Measurements from ENCODE around the gene GLRA1. TPM values are rescaled to one million over a fixed set of nuclear protein-coding genes. Genes with fewer than 3 reads are reported as not detected.

GLRA1 gene
- total RNA-seq, 1 experiment from 2014 or later: not detected

- no peak for DNase-seq
- H3K27me3 ChIP-seq (replicated peaks; ENCODE audit: control insufficient read depth, insufficient read depth, low read length): no peaks in the 10 kb centered on the region
- no peaks in the 10 kb centered on the region for H3K9me3 Mint-ChIP-seq (ENCODE audit: unreplicated experiment)
- H3K36me3 ChIP-seq (ENCODE audit: control insufficient read depth, insufficient read depth, low read length): no peaks in the 10 kb centered on the region; the same call in none of the 2 replicates
- H3K9me3 ChIP-seq: no peaks in the 10 kb centered on the region
- BruUV-seq (replicated peaks): no TSS peak
- H3K36me3 Mint-ChIP-seq (ENCODE audit: insufficient read depth, unreplicated experiment): peaks cover 46% of the 10 kb centered on the region
- H3K4me1 Mint-ChIP-seq (ENCODE audit: low read depth, unreplicated experiment): no peaks in the 10 kb centered on the region
- H3K4me3 ChIP-seq (ENCODE audit: low read depth, low read length): no peak overlapping the region
- CTCF ChIA-PET: no interaction called here
- H3K4me1 ChIP-seq: no peaks in the 10 kb centered on the region
- intact Hi-C loops (cut with micrococcal nuclease; ENCODE audit: unreplicated experiment): no loop called here
- no peaks in the 10 kb centered on the region for H3K27me3 Mint-ChIP-seq (ENCODE audit: insufficient read depth, unreplicated experiment)
- no peak for TF ChIP-seq CTCF (IDR thresholded peaks at IDR 0.05; ENCODE audit: insufficient read depth in 1 of 2, low read depth in 1 of 2, low read length in 1 of 2, severe bottlenecking in 1 of 2, unreplicated experiment in 1 of 2)
- H3K4me3 Mint-ChIP-seq (ENCODE audit: unreplicated experiment): no peak overlapping the region
- POLR2A ChIA-PET: no interaction called here
- no peak overlapping the region for H3K27ac Mint-ChIP-seq (ENCODE audit: unreplicated experiment)
Observed at GRCh38 chr5:151820903-151821302, 103.7 kb downstream of the GLRA1 start.

DNA sequence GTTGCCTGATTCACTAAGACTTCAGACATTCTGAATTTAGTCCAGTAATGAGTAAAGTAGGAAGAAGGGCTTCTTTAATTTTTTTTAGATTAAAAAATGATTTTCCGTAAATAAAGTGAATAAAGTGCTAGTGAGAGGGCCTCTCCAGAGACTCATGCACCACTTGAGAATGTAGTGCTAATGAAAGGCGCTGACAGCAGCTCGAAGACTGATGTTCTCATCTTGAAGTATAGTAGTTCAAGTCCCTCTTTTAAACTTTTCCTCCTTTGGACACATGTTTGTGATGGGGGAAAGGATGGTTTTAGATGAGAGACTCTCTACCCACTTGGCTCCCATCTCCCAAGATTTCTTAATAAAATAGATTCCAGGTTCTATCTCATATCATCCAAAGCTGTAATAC is 104.4 kb downstream of the GLRA1 start:
- ChIA-PET CTCF (no interaction called here), POLR2A (no interaction called here)
- no TSS peak for BruUV-seq (replicated peaks)
- peaks cover 46% of the 10 kb centered on the region for H3K36me3 Mint-ChIP-seq (ENCODE audit: insufficient read depth, unreplicated experiment)
- H3K9me3 ChIP-seq: no peaks in the 10 kb centered on the region
- no peak for TF ChIP-seq CTCF (IDR thresholded peaks at IDR 0.05; ENCODE audit: insufficient read depth in 1 of 2, low read depth in 1 of 2, low read length in 1 of 2, severe bottlenecking in 1 of 2, unreplicated experiment in 1 of 2)
- intact Hi-C loops (cut with micrococcal nuclease; ENCODE audit: unreplicated experiment): no loop called here
- H3K4me1 ChIP-seq: no peaks in the 10 kb centered on the region
- no peaks in the 10 kb centered on the region; the same call in 1 of the 2 replicates for H3K36me3 ChIP-seq (ENCODE audit: control insufficient read depth, insufficient read depth, low read length)
- H3K9me3 Mint-ChIP-seq (ENCODE audit: unreplicated experiment): no peaks in the 10 kb centered on the region
- no peak overlapping the region for H3K4me3 Mint-ChIP-seq (ENCODE audit: unreplicated experiment)
- no peak for DNase-seq
- H3K27me3 ChIP-seq (replicated peaks; ENCODE audit: control insufficient read depth, insufficient read depth, low read length): no peaks in the 10 kb centered on the region
- no peaks in the 10 kb centered on the region for H3K4me1 Mint-ChIP-seq (ENCODE audit: low read depth, unreplicated experiment)
- no peak overlapping the region for H3K4me3 ChIP-seq (ENCODE audit: low read depth, low read length)
- H3K27ac Mint-ChIP-seq (ENCODE audit: unreplicated experiment): no peak overlapping the region
- no peaks in the 10 kb centered on the region for H3K27me3 Mint-ChIP-seq (ENCODE audit: insufficient read depth, unreplicated experiment)

DNA sequence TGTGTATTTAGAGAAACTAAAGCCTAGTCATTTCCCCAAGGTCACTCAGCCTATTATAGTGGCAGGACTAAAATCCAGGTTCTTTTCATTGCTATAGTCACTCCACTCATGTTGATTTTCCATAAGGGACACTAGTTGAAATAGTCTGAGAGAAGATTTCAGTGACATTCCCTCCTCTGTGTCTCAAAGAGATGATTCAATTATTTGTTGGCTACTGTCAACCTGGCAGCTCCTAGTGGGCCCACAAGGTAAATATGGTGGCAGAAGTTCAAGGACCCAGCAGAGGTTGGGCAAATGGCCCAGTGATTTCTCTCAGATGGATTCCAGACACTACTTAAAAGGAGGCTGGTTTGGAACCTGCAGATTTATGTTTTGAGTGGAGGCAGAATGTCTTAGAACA is 104.8 kb downstream of the GLRA1 start:
- POLR2A ChIA-PET: no interaction called here
- no peak for TF ChIP-seq CTCF (IDR thresholded peaks at IDR 0.05; ENCODE audit: insufficient read depth in 1 of 2, low read depth in 1 of 2, low read length in 1 of 2, severe bottlenecking in 1 of 2, unreplicated experiment in 1 of 2)

More for the DNA sequence above, 104.8 kb downstream of the GLRA1 start:
- DNase-seq: no peak
- Mint-ChIP-seq H3K27ac (ENCODE audit: unreplicated experiment) (no peak overlapping the region), H3K27me3 (ENCODE audit: insufficient read depth, unreplicated experiment) (no peaks in the 10 kb centered on the region), H3K4me1 (ENCODE audit: low read depth, unreplicated experiment) (no peaks in the 10 kb centered on the region), H3K4me3 (ENCODE audit: unreplicated experiment) (no peak overlapping the region), H3K9me3 (ENCODE audit: unreplicated experiment) (no peaks in the 10 kb centered on the region), H3K36me3 (ENCODE audit: insufficient read depth, unreplicated experiment) (peaks cover 46% of the 10 kb centered on the region)
- Histone ChIP-seq H3K4me3 (ENCODE audit: low read depth, low read length) (no peak overlapping the region), H3K27me3 (replicated peaks; ENCODE audit: control insufficient read depth, insufficient read depth, low read length) (no peaks in the 10 kb centered on the region), H3K36me3 (ENCODE audit: control insufficient read depth, insufficient read depth, low read length) (no peaks in the 10 kb centered on the region; the same call in 1 of the 2 replicates), H3K9me3 (no peaks in the 10 kb centered on the region), H3K4me1 (no peaks in the 10 kb centered on the region)
- BruUV-seq (replicated peaks): no TSS peak
- CTCF ChIA-PET: no interaction called here
- intact Hi-C loops (cut with micrococcal nuclease; ENCODE audit: unreplicated experiment): no loop called here
